Stomach (tissue), 9 donors: ENCODE data around the gene RASSF5. TPM values are rescaled to one million over a fixed set of nuclear protein-coding genes. Genes with fewer than 3 reads are reported as not detected.

Source experiments
- DNase-seq, 2 donors: peaks; one replicate each; pipeline versions ENCODE4 v3.0.0 to v3.0.0-alpha.2; 2013 to 2019
- H3K27ac ChIP-seq, 5 donors: fragments of 200-600 bp in 4 of 5; sonication (generic) in 4 of 5; one replicate each; pipeline ENCODE4 v1.5.1; 2013 to 2019; ENCODE audit warnings: mild to moderate bottlenecking in 1 of 5, moderate library complexity in 1 of 5
- H3K27me3 ChIP-seq, 3 donors: fragments of 200-600 bp; sonication (generic); one replicate each; pipeline ENCODE4 v1.5.1; 2017 to 2019; ENCODE audit warnings: mixed run types in 1 of 3
- H3K36me3 ChIP-seq, 4 donors: fragments of 200-600 bp; sonication (generic); 1 replicate in 3 of 4; 2 replicates in 1 of 4; pipeline ENCODE4 v1.5.1; 2016 to 2019
- H3K4me1 ChIP-seq, 4 donors: fragments of 200-600 bp; sonication (generic); one replicate each; pipeline ENCODE4 v1.5.1; 2016 to 2019
- H3K4me3 ChIP-seq, 4 donors: fragments of 200-600 bp; sonication (generic) in 3 of 4; one replicate each; pipeline ENCODE4 v1.5.1; 2016 to 2019; ENCODE audit warnings: mild to moderate bottlenecking in 1 of 4
- H3K9me3 ChIP-seq, 4 donors: fragments of 200-600 bp; sonication (generic); one replicate each; pipeline ENCODE4 v1.5.1; 2016 to 2019
- CTCF ChIP-seq, 7 experiments: fragments of 450-650 bp in 4 of 7; fragments of 200-600 bp in 3 of 7; sonication (generic) in 3 of 7; IDR thresholded peaks; one replicate each; pipeline ENCODE4 v1.5.1; 2016 to 2019; ENCODE audit warnings: antibody characterized with exemption in 7 of 7, control low read depth in 2 of 7, mild to moderate bottlenecking in 1 of 7
- EP300 ChIP-seq: sonication (generic); formaldehyde crosslinking; IDR thresholded peaks from one replicate; pipeline ENCODE4 v1.6.1; 2017; ENCODE audit warnings: antibody characterized with exemption
- POLR2A ChIP-seq, 4 donors: fragments of 450-650 bp; IDR thresholded peaks; one replicate each; pipeline ENCODE4 v1.6.1; 2016; ENCODE audit warnings: antibody characterized with exemption in 4 of 4, control low read depth in 2 of 4, mild to moderate bottlenecking in 1 of 4, moderate library complexity in 1 of 4
- POLR2AphosphoS5 ChIP-seq, 3 donors: sonication (generic); formaldehyde crosslinking; IDR thresholded peaks; one replicate each; pipeline ENCODE4 v1.6.1; 2016; ENCODE audit warnings: antibody characterized with exemption in 3 of 3
- WGBS, 5 donors: extraction: QIAGEN DNeasy Blood & Tissue Kit in 3 of 5; methylation state at CpG; one replicate each; pipeline versions ENCODE4 v1.1.5 to v1.1.7; 2013 to 2018; 5-methylcytosine and 5-hydroxymethylcytosine counted together
- intact Hi-C: fragments of 100-400 bp; cut with DNase I; formaldehyde crosslinking; loops from one replicate; pipeline ENCODE4 v1.15.1; 2023; ENCODE audit warnings: low total_unique reads
- polyA plus RNA-seq, 3 donors: library from polyadenylated mRNA; stranded (reverse); fragments of 200-250 nt; gene quantifications; one replicate each; pipeline ENCODE4 v1.2.3, GENCODE V29; 2013
- total RNA-seq, 5 donors: library from RNA; depleted of rRNA; stranded (reverse); fragments of >200 nt; gene quantifications; one replicate each; pipeline versions ENCODE4 v1.1.0 to v1.2.3, GENCODE V29; 2014 to 2016
- donor health status: healthy with polysubstance abuse.
- donor health status: Bipolar disorder and iron deficiency.
- donor health status: healthy.

The RASSF5 gene
- total and polyA plus RNA-seq, 8 donors: 2.2 to 44.5 (median 7.5) TPM

GRCh38 chr1:206500046-206500445 is 7.3 kb upstream of the RASSF5 start:
- Histone ChIP-seq H3K4me3 (no peak overlapping the region), H3K27ac (no peak overlapping the region), H3K9me3 (no peaks in the 10 kb centered on the region), H3K36me3 (peaks cover 0 to 12% (median 0%) of the 10 kb centered on the region in 4 donors), H3K27me3 (no peaks in the 10 kb centered on the region), H3K4me1 (peaks cover 28 to 57% (median 42%) of the 10 kb centered on the region in 4 donors)
- TF ChIP-seq POLR2A (IDR thresholded peaks at IDR 0.05): no peak
- TF ChIP-seq CTCF (IDR thresholded peaks at IDR 0.05): no peak
- no peak for TF ChIP-seq POLR2AphosphoS5 (IDR thresholded peaks at IDR 0.05)
- TF ChIP-seq EP300: no peak
- 88 to 97% (median 93%) methylated on average over 3 of the region's 3 CpGs for WGBS, 5 donors
- DNase-seq: no peak
- intact Hi-C loops: no loop called here

- TF ChIP-seq EP300 (no peak), POLR2AphosphoS5 (IDR thresholded peaks at IDR 0.05) (no peak), CTCF (IDR thresholded peaks at IDR 0.05) (no peak), POLR2A (IDR thresholded peaks at IDR 0.05) (no peak)
- H3K9me3 ChIP-seq: no peaks in the 10 kb centered on the region
- intact Hi-C loops: no loop called here
- H3K36me3 ChIP-seq: peaks cover 0 to 5% (median 0%) of the 10 kb centered on the region in 4 donors
- no peak for DNase-seq
- H3K27ac ChIP-seq: peak overlapping the region in 4 of 5 donors; percentile 21 to 81 (median 71)
- H3K4me1 ChIP-seq: peaks cover 27 to 55% (median 34%) of the 10 kb centered on the region in 4 donors
- WGBS, 5 donors: 71 to 87% (median 79%) methylated on average over 5 of the region's 5 CpGs
- no peak overlapping the region for H3K4me3 ChIP-seq
- peaks cover 0 to 8% (median 0%) of the 10 kb centered on the region in 3 donors for H3K27me3 ChIP-seq
Measured at GRCh38 chr1:206501881-206502280, 5.5 kb upstream of the RASSF5 start.

GRCh38 chr1:206502403-206502802 is 4.9 kb upstream of the RASSF5 start:
- WGBS, 5 donors: 83 to 92% (median 89%) methylated on average over 2 of the region's 2 CpGs
- H3K27ac ChIP-seq: peak overlapping the region in 1 of 5 donors; percentile 75
- DNase-seq: no peak
- peaks cover 27 to 59% (median 37%) of the 10 kb centered on the region in 4 donors for H3K4me1 ChIP-seq
- no peaks in the 10 kb centered on the region for H3K9me3 ChIP-seq
- H3K36me3 ChIP-seq: peaks cover 0 to 5% (median 0%) of the 10 kb centered on the region in 4 donors
- peaks cover 0 to 13% (median 2%) of the 10 kb centered on the region in 3 donors for H3K27me3 ChIP-seq
- no peak for TF ChIP-seq EP300
- no peak for TF ChIP-seq CTCF (IDR thresholded peaks at IDR 0.05)
- TF ChIP-seq POLR2A (IDR thresholded peaks at IDR 0.05): no peak
- no peak for TF ChIP-seq POLR2AphosphoS5 (IDR thresholded peaks at IDR 0.05)
- intact Hi-C loops: no loop called here
- no peak overlapping the region for H3K4me3 ChIP-seq

- WGBS, 5 donors: 86 to 97% (median 91%) methylated on average over 1 of the region's 1 CpG
- TF ChIP-seq POLR2A (IDR thresholded peaks at IDR 0.05): no peak
- TF ChIP-seq EP300: no peak
- TF ChIP-seq POLR2AphosphoS5 (IDR thresholded peaks at IDR 0.05): no peak
- no peak for TF ChIP-seq CTCF (IDR thresholded peaks at IDR 0.05)
- Histone ChIP-seq H3K9me3 (no peaks in the 10 kb centered on the region), H3K27ac (no peak overlapping the region), H3K4me3 (no peak overlapping the region), H3K27me3 (peaks cover 0 to 17% (median 7%) of the 10 kb centered on the region in 3 donors), H3K36me3 (peaks cover 0 to 5% (median 0%) of the 10 kb centered on the region in 4 donors), H3K4me1 (peaks cover 30 to 63% (median 41%) of the 10 kb centered on the region in 4 donors)
- intact Hi-C loops: no loop called here
- DNase-seq: no peak
Measured at GRCh38 chr1:206502812-206503211, 4.5 kb upstream of the RASSF5 start.
